NB4 (cell line): ENCODE results near the gene C1orf21.

Experiments
- MYC ChIP-seq: IDR thresholded peaks from 2 replicates; pipeline ENCODE4 v1.6.1; 2011; ENCODE audit warnings: low read depth, low read length
- POLR2A ChIP-seq: IDR thresholded peaks from 2 replicates; pipeline ENCODE4 v1.6.1; 2011; ENCODE audit warnings: mild to moderate bottlenecking; ENCODE audit not compliant: insufficient read length; ENCODE audit errors: extremely low read depth
- TF ChIP-seq, protein P1 (sequence below): IDR thresholded peaks from one replicate; pipeline ENCODE4 v1.5.1; 2012; ENCODE audit warnings: low read depth, low read length
- TF ChIP-seq, protein P2 (sequence below): IDR thresholded peaks from 2 replicates; pipeline ENCODE4 v1.6.1; 2011; ENCODE audit warnings: low read depth, low read length

DNA sequence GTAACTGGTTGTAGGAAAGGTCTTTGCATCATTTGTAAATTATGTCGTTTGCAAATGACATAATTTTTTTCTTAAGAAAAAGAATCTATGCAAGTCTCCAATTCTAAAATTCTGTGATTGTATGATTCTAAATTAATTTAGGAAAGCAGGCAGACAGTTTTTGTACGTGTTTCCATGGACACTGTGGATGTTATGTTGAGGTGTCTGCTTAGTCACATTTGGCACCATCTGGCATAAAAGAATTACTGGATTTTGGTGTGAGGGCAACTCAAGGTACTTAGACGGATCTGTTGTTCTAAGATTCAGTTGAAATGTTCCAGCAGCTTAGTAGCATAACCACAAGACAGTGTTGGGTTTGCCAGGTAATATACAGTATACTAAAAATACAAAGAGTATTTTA is 42.5 kb downstream of the C1orf21 start:
- TF ChIP-seq, protein P1, sequence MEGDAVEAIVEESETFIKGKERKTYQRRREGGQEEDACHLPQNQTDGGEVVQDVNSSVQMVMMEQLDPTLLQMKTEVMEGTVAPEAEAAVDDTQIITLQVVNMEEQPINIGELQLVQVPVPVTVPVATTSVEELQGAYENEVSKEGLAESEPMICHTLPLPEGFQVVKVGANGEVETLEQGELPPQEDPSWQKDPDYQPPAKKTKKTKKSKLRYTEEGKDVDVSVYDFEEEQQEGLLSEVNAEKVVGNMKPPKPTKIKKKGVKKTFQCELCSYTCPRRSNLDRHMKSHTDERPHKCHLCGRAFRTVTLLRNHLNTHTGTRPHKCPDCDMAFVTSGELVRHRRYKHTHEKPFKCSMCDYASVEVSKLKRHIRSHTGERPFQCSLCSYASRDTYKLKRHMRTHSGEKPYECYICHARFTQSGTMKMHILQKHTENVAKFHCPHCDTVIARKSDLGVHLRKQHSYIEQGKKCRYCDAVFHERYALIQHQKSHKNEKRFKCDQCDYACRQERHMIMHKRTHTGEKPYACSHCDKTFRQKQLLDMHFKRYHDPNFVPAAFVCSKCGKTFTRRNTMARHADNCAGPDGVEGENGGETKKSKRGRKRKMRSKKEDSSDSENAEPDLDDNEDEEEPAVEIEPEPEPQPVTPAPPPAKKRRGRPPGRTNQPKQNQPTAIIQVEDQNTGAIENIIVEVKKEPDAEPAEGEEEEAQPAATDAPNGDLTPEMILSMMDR = no peak
- TF ChIP-seq POLR2A (no peak), MYC (no peak)
- TF ChIP-seq, protein P2, sequence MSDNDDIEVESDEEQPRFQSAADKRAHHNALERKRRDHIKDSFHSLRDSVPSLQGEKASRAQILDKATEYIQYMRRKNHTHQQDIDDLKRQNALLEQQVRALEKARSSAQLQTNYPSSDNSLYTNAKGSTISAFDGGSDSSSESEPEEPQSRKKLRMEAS = no peak
